ENCODE data around the gene ASB17. TPM values are rescaled to one million over a fixed set of nuclear protein-coding genes. Genes with fewer than 3 reads are reported as not detected.

The ASB17 gene
- total and polyA plus RNA-seq, 10 of the 15 experiments (the other 5 are each of a cell fraction or from before 2014, with no cell fraction given): 0.05 TPM; not detected in 9

DNA sequence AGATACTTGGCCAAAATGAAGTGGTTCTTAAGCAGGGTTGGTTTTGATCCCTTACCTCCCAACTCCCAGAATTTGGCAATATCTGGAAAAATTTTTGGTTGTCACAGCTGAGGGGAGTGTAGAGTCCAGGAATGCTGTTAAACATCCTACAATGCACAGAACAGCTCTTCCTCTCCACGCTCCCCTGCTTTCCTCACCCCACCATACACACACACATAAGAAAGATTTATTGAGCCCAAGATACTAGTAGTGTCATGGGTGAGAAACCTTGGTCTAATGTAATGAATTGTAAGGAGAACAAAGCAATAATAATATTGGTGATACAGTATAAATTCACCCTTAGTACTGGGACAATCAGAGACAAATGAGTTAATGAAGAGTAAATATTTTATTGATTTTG lies 47.8 kb downstream of the ASB17 start:
- no peak overlapping the region for H2AFZ ChIP-seq (ENCODE audit: control insufficient read depth, low read depth, low read length)
- H3K27ac ChIP-seq (ENCODE audit: control insufficient read depth, insufficient read depth): no peak overlapping the region
- no peaks in the 10 kb centered on the region for H3K36me3 ChIP-seq (ENCODE audit: control insufficient read depth in 2 of 2, insufficient read depth in 2 of 2, low read length in 1 of 2)
- intact Hi-C loops (cut with micrococcal nuclease; ENCODE audit: unreplicated experiment): no loop called here
- no peak overlapping the region for H3K4me2 ChIP-seq (ENCODE audit: control insufficient read depth, insufficient read depth)
- CTCF ChIA-PET: interaction anchor here (1.0 to 1.2 kb wide), 2 partner anchors 25 to 1649 kb away, joined by 3 to 4 read pairs; no protein-coding TSS in a partner anchor
- in situ Hi-C loops (cut with MboI): no loop called here
- BruUV-seq (replicated peaks): no TSS peak
- ATAC-seq: no peak
- FAIRE-seq: no peak
- RAD21 ChIA-PET (ENCODE audit: unreplicated experiment): no interaction called here
- no peaks in the 10 kb centered on the region for H3K4me1 ChIP-seq (ENCODE audit: control insufficient read depth, insufficient read depth, low read length)
- no peaks in the 10 kb centered on the region for H3K27me3 ChIP-seq (replicated peaks in 1 of 2; ENCODE audit: control insufficient read depth in 2 of 2, insufficient read depth in 2 of 2, low read length in 1 of 2)
- no peaks in the 10 kb centered on the region for H3K9me3 ChIP-seq (replicated peaks; ENCODE audit: control insufficient read depth, insufficient read depth, low read length)
- WGBS (ENCODE audit: insufficient coverage, insufficient replicate concordance, low lambda C conversion rate, missing lambda C conversion rate): 0% methylated on average over 1 of the region's 1 CpG
- H3K9ac ChIP-seq (ENCODE audit: control insufficient read depth, insufficient read depth, low read length): no peak overlapping the region
- DNase-seq (ENCODE audit: low read depth, low spot score): no peak
- H4K20me1 ChIP-seq (ENCODE audit: control insufficient read depth, insufficient read depth): no peaks in the 10 kb centered on the region
- H3K4me3 ChIP-seq: no peak overlapping the region
- POLR2A ChIA-PET: no interaction called here
- SMC1A ChIA-PET (ENCODE audit: uncharacterized antibody, unreplicated experiment): no interaction called here
- no peaks in the 10 kb centered on the region for H3K79me2 ChIP-seq (ENCODE audit: control insufficient read depth, insufficient read depth, low read length)
- TF ChIP-seq, protein P1, sequence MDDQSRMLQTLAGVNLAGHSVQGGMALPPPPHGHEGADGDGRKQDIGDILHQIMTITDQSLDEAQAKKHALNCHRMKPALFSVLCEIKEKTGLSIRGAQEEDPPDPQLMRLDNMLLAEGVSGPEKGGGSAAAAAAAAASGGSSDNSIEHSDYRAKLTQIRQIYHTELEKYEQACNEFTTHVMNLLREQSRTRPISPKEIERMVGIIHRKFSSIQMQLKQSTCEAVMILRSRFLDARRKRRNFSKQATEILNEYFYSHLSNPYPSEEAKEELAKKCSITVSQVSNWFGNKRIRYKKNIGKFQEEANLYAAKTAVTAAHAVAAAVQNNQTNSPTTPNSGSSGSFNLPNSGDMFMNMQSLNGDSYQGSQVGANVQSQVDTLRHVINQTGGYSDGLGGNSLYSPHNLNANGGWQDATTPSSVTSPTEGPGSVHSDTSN (IDR thresholded peaks at IDR 0.05; ENCODE audit: insufficient replicate concordance, low read depth, low read length): no peak
- TF ChIP-seq NFIC (IDR thresholded peaks at IDR 0.05; ENCODE audit: low read depth, low read length): no peak
- TF ChIP-seq ZNF207 (IDR thresholded peaks at IDR 0.05; ENCODE audit: borderline replicate concordance): no peak
- no peak for TF ChIP-seq CEBPB (IDR thresholded peaks at IDR 0.05; ENCODE audit: borderline replicate concordance in 1 of 2, low read depth in 2 of 2, low read length in 2 of 2)
- TF ChIP-seq STAT1 (conservative IDR thresholded peaks at IDR 0.05): no peak
- TF ChIP-seq GABPA (IDR thresholded peaks at IDR 0.05; ENCODE audit: low read depth): no peak
- no peak for TF ChIP-seq E2F8 (IDR thresholded peaks at IDR 0.05; ENCODE audit: low read depth, partially characterized antibody)
- TF ChIP-seq NRF1 (conservative IDR thresholded peaks at IDR 0.05; ENCODE audit: low read depth, low read length): no peak

Data from GM12878 (cell line).